ENCODE measurements around the gene B3GALT4. TPM values are rescaled to one million over a fixed set of nuclear protein-coding genes. Genes with fewer than 3 reads are reported as not detected.

The B3GALT4 gene
- total RNA-seq, 1 experiment from 2014 or later: 1.9 TPM

DNA sequence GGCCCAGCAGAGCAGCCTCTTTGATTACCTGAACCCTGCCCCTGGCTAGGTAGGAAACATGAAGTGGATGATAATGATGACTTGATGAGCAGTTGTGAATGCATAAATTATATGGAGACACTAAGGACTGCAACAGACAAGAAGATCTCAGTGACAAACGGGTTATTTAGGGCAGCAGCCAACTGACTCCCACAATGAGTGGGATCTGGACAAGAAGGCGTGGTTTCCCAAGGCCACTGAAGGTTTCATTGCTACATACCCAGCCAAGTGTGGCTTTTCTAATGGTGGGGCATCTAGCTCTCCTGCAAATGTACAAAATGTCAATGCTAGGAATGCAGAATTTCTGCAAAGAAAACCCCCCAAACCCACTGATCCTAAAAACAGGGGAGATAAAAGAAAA is 39.2 kb upstream of the B3GALT4 start:
- no TSS peak for BruUV-seq (replicated peaks)
- TF ChIP-seq CBX3 (IDR thresholded peaks at IDR 0.05; ENCODE audit: low read depth): no peak
- TF ChIP-seq POLR2A (IDR thresholded peaks at IDR 0.05; ENCODE audit: borderline replicate concordance, extremely low read depth, insufficient read depth, insufficient read length): no peak
- TF ChIP-seq SRF (IDR thresholded peaks at IDR 0.05; ENCODE audit: low read depth): no peak
- TF ChIP-seq CEBPB (IDR thresholded peaks at IDR 0.05; ENCODE audit: low read depth): no peak
- TF ChIP-seq YY1 (IDR thresholded peaks at IDR 0.05; ENCODE audit: extremely low read depth, insufficient replicate concordance, low read depth, low read length): no peak
- TF ChIP-seq POLR2AphosphoS5 (IDR thresholded peaks at IDR 0.05; ENCODE audit: low read depth, low read length): no peak
- TF ChIP-seq, protein P1, sequence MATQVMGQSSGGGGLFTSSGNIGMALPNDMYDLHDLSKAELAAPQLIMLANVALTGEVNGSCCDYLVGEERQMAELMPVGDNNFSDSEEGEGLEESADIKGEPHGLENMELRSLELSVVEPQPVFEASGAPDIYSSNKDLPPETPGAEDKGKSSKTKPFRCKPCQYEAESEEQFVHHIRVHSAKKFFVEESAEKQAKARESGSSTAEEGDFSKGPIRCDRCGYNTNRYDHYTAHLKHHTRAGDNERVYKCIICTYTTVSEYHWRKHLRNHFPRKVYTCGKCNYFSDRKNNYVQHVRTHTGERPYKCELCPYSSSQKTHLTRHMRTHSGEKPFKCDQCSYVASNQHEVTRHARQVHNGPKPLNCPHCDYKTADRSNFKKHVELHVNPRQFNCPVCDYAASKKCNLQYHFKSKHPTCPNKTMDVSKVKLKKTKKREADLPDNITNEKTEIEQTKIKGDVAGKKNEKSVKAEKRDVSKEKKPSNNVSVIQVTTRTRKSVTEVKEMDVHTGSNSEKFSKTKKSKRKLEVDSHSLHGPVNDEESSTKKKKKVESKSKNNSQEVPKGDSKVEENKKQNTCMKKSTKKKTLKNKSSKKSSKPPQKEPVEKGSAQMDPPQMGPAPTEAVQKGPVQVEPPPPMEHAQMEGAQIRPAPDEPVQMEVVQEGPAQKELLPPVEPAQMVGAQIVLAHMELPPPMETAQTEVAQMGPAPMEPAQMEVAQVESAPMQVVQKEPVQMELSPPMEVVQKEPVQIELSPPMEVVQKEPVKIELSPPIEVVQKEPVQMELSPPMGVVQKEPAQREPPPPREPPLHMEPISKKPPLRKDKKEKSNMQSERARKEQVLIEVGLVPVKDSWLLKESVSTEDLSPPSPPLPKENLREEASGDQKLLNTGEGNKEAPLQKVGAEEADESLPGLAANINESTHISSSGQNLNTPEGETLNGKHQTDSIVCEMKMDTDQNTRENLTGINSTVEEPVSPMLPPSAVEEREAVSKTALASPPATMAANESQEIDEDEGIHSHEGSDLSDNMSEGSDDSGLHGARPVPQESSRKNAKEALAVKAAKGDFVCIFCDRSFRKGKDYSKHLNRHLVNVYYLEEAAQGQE (IDR thresholded peaks at IDR 0.05; ENCODE audit: low read depth): no peak
- TF ChIP-seq RAD21 (IDR thresholded peaks at IDR 0.05; ENCODE audit: low read depth): no peak
- TF ChIP-seq, protein P2, sequence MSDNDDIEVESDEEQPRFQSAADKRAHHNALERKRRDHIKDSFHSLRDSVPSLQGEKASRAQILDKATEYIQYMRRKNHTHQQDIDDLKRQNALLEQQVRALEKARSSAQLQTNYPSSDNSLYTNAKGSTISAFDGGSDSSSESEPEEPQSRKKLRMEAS (IDR thresholded peaks at IDR 0.05): no peak
- TF ChIP-seq, protein P3, sequence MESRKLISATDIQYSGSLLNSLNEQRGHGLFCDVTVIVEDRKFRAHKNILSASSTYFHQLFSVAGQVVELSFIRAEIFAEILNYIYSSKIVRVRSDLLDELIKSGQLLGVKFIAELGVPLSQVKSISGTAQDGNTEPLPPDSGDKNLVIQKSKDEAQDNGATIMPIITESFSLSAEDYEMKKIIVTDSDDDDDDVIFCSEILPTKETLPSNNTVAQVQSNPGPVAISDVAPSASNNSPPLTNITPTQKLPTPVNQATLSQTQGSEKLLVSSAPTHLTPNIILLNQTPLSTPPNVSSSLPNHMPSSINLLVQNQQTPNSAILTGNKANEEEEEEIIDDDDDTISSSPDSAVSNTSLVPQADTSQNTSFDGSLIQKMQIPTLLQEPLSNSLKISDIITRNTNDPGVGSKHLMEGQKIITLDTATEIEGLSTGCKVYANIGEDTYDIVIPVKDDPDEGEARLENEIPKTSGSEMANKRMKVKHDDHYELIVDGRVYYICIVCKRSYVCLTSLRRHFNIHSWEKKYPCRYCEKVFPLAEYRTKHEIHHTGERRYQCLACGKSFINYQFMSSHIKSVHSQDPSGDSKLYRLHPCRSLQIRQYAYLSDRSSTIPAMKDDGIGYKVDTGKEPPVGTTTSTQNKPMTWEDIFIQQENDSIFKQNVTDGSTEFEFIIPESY (IDR thresholded peaks at IDR 0.05; ENCODE audit: extremely low read depth, insufficient replicate concordance, low read length): no peak
- TF ChIP-seq, protein P4, sequence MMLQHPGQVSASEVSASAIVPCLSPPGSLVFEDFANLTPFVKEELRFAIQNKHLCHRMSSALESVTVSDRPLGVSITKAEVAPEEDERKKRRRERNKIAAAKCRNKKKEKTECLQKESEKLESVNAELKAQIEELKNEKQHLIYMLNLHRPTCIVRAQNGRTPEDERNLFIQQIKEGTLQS (IDR thresholded peaks at IDR 0.05): no peak
- no peak for TF ChIP-seq ZNF274 (IDR thresholded peaks at IDR 0.05; ENCODE audit: low read depth, low read length)
- H3K9ac ChIP-seq (ENCODE audit: low read length): no peak overlapping the region
- CTCF ChIA-PET: interaction anchor here (1.1 to 1.6 kb wide), 2 partner anchors 9 to 11 kb away, joined by 3 to 5 read pairs; no protein-coding TSS in a partner anchor
- no peak overlapping the region for H3K27ac ChIP-seq (ENCODE audit: low read depth, low read length)
- H3K36me3 ChIP-seq (ENCODE audit: control insufficient read depth in 1 of 2, insufficient read depth in 2 of 2, low read length in 2 of 2): no peaks in the 10 kb centered on the region
- no peak overlapping the region for H3K4me2 ChIP-seq (ENCODE audit: low read length)
- ATAC-seq (no peak), DNase-seq (ENCODE audit: low read depth, low spot score) (no peak)
- no peaks in the 10 kb centered on the region for H3K4me1 ChIP-seq (ENCODE audit: control insufficient read depth in 1 of 2, insufficient read depth in 2 of 2, low read length in 2 of 2)
- no peaks in the 10 kb centered on the region for H3K9me3 ChIP-seq (ENCODE audit: control insufficient read depth in 1 of 2, insufficient read depth in 1 of 2, low read depth in 1 of 2, low read length in 2 of 2)
- POLR2A ChIA-PET: no interaction called here
- no peaks in the 10 kb centered on the region for H3K79me2 ChIP-seq (ENCODE audit: insufficient read depth, low read length)
- RAD21 ChIA-PET (ENCODE audit: low non-redundant PET in 1 of 2, low total read pairs in 2 of 2, uncharacterized antibody in 2 of 2, unreplicated experiment in 2 of 2): no interaction called here
- no peaks in the 10 kb centered on the region for H4K20me1 ChIP-seq (ENCODE audit: insufficient read depth)
- intact Hi-C loops (cut with micrococcal nuclease): no loop called here
- no peaks in the 10 kb centered on the region for H3K9me2 ChIP-seq (ENCODE audit: insufficient read depth)
- H3K4me3 ChIP-seq (replicated peaks in 1 of 2; ENCODE audit: low read depth in 1 of 2, low read length in 2 of 2): no peak overlapping the region
- H2AFZ ChIP-seq (ENCODE audit: low read depth, low read length, poor library complexity, severe bottlenecking): no peak overlapping the region
- H3K27me3 ChIP-seq (ENCODE audit: insufficient read depth, low read length): no peaks in the 10 kb centered on the region; the same call in 1 of the 2 replicates

All from HCT116 (cell line).